ENCODE measurements around the gene TTC24. TPM values are rescaled to one million over a fixed set of nuclear protein-coding genes. Genes with fewer than 3 reads are reported as not detected.
"Not testable (repeated sequence)": the region's sequence is repeated elsewhere in the genome, so short reads cannot be mapped to it uniquely, and the experiment has no call there.

Gene TTC24
- polyA plus RNA-seq, 3 donors, result 0.10 to 0.17 TPM; not detected in 1

DNA sequence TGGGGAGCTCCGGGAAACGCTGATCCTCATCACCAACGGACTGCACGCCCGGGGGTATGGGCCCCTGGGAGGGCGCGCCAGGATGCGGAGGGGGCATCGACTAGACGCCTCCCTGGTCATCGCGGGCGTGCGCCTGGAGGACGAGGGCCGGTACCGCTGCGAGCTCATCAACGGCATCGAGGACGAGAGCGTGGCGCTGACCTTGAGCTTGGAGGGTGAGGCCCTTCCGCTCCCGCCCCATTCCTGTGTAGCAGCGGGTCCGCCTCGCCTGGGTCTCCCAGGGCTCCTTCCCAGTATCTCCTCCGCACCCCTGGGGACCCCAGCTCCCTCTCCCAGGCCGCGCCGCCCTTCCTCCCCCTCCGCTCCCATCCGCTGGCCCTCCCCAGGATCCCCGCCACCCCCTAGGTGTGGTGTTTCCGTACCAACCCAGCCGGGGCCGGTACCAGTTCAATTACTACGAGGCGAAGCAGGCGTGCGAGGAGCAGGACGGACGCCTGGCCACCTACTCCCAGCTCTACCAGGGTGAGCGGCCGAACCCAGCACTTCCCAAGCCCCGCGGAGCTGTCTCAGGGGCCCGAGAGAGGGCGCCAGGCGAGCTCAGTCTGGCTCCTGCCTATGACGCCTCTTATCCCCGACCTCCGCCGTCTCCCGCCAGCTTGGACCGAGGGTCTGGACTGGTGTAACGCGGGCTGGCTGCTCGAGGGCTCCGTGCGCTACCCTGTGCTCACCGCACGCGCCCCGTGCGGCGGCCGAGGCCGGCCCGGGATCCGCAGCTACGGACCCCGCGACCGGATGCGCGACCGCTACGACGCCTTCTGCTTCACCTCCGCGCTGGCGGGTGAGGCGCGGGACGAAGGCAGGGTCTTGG lies 44.7 kb downstream of the TTC24 start:
- 0 to 2% (median 2%) methylated on average over 70 to 87 of the region's 87 CpGs for WGBS, 3 donors
- no peak overlapping the region for H3K27ac ChIP-seq (ENCODE audit: low read depth, low read length)

GRCh38 chr1:156624814-156625435 lies 45.4 kb downstream of the TTC24 start:
- 1 to 2% (median 1%) methylated on average over 49 to 55 of the region's 55 CpGs for WGBS, 3 donors
- H3K27ac ChIP-seq (ENCODE audit: low read depth, low read length), result no peak overlapping the region

- no peak overlapping the region for H3K27ac ChIP-seq (ENCODE audit: low read depth, low read length)
- WGBS, 3 donors, result 1 to 3% (median 2%) methylated on average over 34 to 45 of the region's 45 CpGs
Measured at GRCh38 chr1:156625436-156626078, 46.0 kb downstream of the TTC24 start.

DNA sequence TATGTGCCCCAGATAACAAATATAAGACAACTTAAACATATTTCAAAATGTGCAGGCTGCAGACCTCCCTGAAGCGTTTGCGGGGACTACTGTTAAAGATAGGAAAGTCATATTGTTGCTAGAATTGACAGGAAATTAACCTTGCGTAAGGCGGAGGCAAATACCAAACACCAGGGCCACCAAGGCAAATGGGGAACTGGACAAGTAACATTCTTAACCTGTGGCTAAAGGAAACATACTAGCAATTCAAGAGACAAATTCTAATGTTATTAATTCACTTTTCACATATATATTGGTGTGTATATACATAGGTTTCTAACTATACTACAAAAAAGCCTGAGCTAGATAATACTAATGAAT lies 46.5 kb downstream of the TTC24 start:
- WGBS, 3 donors, result 36 to 43% (median 40%) methylated on average over 4 of the region's 4 CpGs
- H3K27ac ChIP-seq (ENCODE audit: low read depth, low read length), result no peak overlapping the region

DNA sequence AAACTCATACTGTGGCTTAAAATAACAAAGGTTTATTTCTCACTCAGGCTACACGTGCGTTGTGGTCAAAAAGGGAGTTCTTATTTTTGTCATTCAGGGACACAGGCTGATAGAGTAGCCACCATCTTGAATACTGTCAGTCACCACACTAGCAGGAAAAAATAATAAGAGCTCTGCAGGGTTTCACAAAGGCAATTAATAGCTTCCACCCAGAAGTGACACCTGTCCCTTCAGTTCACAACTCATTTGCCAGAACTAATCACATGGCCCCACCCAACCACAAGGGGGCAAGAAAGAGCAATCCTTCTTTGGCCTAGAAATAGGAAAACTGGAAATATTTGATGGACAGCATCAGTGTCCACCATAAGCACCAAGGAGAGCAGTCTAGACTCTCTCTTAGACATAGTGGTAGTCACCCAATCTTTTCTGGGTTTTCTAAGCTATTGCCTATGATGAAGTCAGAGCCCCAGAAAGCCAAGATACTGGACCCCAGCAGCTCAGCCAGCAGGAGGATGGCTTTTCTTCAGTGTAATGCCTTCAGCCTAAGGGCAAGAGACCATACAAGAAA lies 47.9 kb downstream of the TTC24 start:
- WGBS, 3 donors, result 67 to 86% (median 84%) methylated on average over 2 of the region's 2 CpGs
- H3K27ac ChIP-seq (ENCODE audit: low read depth, low read length), result no peak overlapping the region

DNA sequence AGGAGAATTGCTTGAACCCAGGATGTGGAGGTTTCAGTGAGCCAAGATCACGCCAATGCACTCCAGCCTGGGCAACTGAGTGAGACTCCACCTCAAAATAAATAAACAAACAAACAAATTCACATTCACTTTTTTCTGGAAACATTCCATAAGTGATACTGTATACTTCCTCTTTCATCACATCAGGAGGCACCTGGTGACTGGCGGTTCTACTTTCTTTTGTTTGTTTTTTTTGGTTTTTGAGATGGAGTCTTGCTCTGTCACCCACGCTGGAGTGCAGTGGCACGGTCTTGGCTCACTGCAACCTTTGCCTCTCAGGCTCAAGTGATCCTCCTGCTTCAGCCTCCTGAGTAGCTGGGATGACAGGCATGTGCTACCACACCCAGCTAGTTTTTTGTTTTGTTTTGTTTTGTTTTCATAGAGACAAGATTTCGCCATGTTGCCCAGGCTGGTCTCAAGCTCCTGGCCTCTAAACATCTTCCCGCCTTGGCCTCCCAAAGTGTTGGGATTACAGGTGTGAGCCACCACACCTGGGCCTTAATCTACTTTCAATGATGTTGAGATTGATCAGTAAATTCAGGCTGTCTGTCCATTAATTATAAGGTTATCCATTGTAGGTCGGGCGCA lies 50.4 kb downstream of the TTC24 start:
- no peak overlapping the region for H3K27ac ChIP-seq (ENCODE audit: low read depth, low read length)
- 77 to 87% (median 79%) methylated on average over 8 of the region's 8 CpGs for WGBS, 3 donors

GRCh38 chr1:156631152-156631551 lies 51.6 kb downstream of the TTC24 start:
- 55 to 57% (median 57%) methylated on average over 9 of the region's 9 CpGs for WGBS, 3 donors
- H3K27ac ChIP-seq (ENCODE audit: low read depth, low read length), result not testable (repeated sequence)

DNA sequence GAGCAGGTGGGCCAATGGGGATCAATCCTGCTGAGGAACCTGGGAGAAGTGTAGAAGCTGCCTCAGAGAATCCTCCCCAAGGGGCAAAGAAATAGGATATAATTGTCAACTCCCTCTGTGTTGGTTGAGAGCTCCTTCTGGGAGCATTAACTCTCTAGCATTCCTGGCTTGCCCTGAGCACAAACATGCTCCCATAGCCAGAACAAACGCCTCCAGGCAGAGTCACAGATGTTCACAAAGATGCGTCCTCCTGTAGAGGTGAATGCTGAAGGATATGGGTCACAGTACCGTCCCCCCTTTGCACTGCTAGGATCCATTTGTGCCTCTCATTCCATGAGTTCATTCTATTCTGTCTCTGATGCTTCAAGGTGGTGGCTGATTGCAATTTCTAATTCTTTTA lies 52.8 kb downstream of the TTC24 start:
- 63 to 78% (median 78%) methylated on average over 3 of the region's 3 CpGs for WGBS, 3 donors
- no peak overlapping the region for H3K27ac ChIP-seq (ENCODE audit: low read depth, low read length)

Other genes with a start within 250 kb of the TTC24 start
- gene CCT3, start 241.4 kb upstream of the TTC24 start, polyA plus RNA-seq, result 100 to 1,000 TPM in 2 of 3 donors, 10 to 100 TPM in 1; 96.5 to 152 (median 100) TPM
- under 1 TPM; 0.18 to 0.67 (median 0.39) TPM for gene TSACC, start 241.2 kb upstream of the TTC24 start, polyA plus RNA-seq
- gene RHBG, start 210.5 kb upstream of the TTC24 start, polyA plus RNA-seq, result under 1 TPM in 1 of 3 donors, not detected in 2; 0.08 TPM
- 10 to 100 TPM; 13.4 to 28.7 (median 17.4) TPM for gene MEF2D, start 78.9 kb upstream of the TTC24 start, polyA plus RNA-seq
- gene IQGAP3, start 7.2 kb upstream of the TTC24 start, polyA plus RNA-seq, result under 1 TPM; 0.03 to 0.22 (median 0.22) TPM
- 10 to 100 TPM; 46.5 to 65.9 (median 52.1) TPM for gene NAXE, start 12.1 kb downstream of the TTC24 start, polyA plus RNA-seq
- gene GPATCH4, start 21.8 kb downstream of the TTC24 start, polyA plus RNA-seq, result 10 to 100 TPM; 12.5 to 42.2 (median 29.1) TPM
- gene HAPLN2, start 39.7 kb downstream of the TTC24 start, polyA plus RNA-seq, result 1 to 10 TPM in 1 of 3 donors, under 1 TPM in 2; 0.24 to 1.6 (median 0.28) TPM
- gene BCAN, start 62.4 kb downstream of the TTC24 start, polyA plus RNA-seq, result under 1 TPM; 0.06 to 0.56 (median 0.07) TPM
- gene NES, start 97.7 kb downstream of the TTC24 start, polyA plus RNA-seq, result 10 to 100 TPM in 2 of 3 donors, 1 to 10 TPM in 1; 3.5 to 38.3 (median 32.1) TPM
- gene CRABP2, start 125.9 kb downstream of the TTC24 start, polyA plus RNA-seq, result 10 to 100 TPM in 1 of 3 donors, 1 to 10 TPM in 1, under 1 TPM in 1; 0.45 to 31.3 (median 3.2) TPM
- 10 to 100 TPM; 22.7 to 25.4 (median 24.6) TPM for gene METTL25B, start 148.7 kb downstream of the TTC24 start, polyA plus RNA-seq
- gene ISG20L2, start 149.0 kb downstream of the TTC24 start, polyA plus RNA-seq, result 10 to 100 TPM in 2 of 3 donors, 1 to 10 TPM in 1; 9.3 to 17.1 (median 15.7) TPM
- gene MRPL24, start 161.4 kb downstream of the TTC24 start, polyA plus RNA-seq, result 100 to 1,000 TPM; 104 to 178 (median 151) TPM
- 100 to 1,000 TPM in 2 of 3 donors, 10 to 100 TPM in 1; 51.7 to 120 (median 116) TPM for gene HDGF, start 172.0 kb downstream of the TTC24 start, polyA plus RNA-seq
- gene PRCC, start 187.8 kb downstream of the TTC24 start, polyA plus RNA-seq, result 10 to 100 TPM; 16.6 to 38.7 (median 35.8) TPM
- 1 to 10 TPM in 2 of 3 donors, under 1 TPM in 1; 0.75 to 6.1 (median 3.0) TPM for gene SH2D2A, start 237.1 kb downstream of the TTC24 start, polyA plus RNA-seq

Data from adipose tissue (tissue), 3 donors.